Fibroblast of skin of scalp (primary cell): Measurements from ENCODE around the gene HMOX2.

Experiments
- DNase-seq: peaks from one replicate; pipeline ENCODE4 v3.0.0-alpha.2; 2013

HMOX2 gene

DNA sequence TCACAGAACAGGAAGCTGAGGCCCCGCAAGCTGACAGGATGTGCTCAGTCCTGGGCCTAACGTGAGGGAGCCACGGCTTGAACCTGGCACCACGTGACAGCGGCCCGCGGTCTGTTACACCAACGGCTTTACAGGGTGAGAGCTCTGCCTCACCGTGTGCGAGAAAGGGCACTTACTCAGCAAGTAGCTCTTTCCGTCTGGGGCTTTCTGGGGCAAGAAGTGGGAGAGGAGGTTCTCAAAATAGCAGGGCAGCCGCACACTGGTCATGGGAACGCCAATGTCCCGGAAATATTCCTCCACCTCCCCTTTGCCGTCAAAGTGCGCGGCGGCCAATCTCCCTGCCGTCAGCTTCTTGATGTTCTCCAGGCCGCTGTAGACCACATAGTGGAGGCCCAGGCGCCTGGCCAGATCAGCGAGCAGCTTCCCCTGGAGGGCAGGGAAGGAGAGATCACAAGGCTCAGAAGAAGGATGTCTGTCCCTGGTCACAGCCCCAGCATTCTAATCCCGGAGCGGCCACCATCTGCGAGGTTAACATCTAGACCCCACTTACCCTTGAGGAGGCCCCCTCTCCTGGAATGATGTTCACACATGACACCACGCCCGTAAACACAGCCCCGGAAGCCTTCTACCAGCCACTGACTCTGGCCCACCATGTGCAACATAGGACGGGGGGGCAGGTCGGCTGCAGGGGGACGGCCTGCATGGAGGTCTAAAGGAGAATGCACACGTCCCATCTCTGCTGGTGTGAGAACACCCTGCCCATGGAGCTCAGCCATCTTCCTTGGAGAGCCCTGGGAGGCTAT, 10.0 kb upstream of the HMOX2 start:
- DNase-seq: no peak

DNA sequence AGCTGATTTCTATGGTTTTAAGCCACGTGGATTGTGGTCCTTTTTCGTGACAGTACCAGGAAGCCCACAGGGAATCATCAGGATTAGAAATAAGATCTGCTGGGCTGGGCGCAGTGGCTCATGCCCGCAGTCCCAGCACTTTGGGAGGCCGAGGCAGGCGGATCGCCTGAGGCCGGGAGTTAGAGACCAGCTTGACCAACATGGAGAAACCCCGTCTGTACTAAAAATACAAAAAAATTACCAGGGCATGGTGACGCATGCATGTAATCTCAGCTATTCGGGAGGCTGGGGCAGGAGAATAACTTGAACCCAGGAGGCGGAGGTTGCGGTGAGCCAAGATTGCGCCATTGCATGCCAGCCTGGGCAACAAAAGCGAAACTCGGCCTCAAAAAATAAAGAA, 8.3 kb upstream of the HMOX2 start:
- DNase-seq: no peak

DNA sequence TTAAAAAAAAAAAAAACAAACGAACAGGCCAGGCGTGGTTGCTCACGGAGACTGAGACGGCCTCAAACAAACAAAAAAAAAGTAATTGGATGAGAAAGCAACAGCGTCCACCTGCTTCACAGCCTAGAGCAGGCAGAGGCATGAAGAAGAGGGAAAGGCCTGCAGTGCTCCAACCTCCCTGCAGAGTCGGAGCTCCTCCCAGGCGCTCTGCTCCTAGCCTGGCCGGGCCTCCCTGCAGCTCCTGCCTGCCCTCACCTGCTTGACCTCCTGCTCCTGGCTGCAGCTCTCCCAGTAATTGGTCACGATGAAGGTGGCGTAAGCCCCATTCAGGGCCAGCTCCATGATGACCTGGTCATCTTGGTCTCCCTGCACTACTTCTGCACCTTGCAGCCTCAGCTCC, 7.2 kb upstream of the HMOX2 start:
- DNase-seq: no peak

DNA sequence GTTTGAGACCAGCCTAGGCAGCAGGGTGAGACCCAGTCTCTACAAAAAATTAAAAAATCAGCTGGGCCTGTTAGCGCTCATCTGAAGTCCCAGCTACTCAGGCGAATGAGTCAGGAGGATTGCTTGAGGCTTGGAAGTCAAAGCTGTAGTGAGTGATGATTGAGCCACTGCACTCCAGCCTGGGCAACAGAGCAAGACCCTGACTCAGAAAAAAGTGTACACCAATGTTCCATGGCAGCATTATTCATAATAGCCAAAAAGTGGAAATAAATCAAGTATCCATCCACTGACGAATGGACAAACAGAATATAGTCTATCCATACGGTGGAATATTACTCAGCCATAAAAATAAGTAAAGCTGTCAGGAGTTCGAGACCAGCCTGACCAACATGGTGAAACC, 4.3 kb upstream of the HMOX2 start:
- DNase-seq: no peak

DNA sequence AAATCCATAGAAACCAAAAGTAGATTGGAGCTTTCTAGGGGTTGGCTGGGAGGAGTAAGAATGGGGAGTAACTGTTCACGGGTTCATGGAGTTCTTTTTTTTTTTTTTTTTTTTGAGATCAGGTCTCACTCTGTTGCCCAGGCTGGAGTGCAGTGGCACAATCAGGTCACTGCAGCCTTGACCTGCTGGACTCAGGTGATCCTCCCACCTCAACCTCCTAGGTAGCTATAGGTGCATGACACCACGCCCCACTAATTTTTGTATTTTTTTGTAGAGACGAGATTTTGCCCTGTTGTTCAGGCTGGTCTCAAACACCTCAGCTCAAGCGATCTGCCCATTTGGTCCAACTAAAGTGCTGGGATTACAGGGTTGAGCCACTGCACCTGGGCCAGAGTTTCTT, 3.3 kb upstream of the HMOX2 start:
- DNase-seq: no peak

DNA sequence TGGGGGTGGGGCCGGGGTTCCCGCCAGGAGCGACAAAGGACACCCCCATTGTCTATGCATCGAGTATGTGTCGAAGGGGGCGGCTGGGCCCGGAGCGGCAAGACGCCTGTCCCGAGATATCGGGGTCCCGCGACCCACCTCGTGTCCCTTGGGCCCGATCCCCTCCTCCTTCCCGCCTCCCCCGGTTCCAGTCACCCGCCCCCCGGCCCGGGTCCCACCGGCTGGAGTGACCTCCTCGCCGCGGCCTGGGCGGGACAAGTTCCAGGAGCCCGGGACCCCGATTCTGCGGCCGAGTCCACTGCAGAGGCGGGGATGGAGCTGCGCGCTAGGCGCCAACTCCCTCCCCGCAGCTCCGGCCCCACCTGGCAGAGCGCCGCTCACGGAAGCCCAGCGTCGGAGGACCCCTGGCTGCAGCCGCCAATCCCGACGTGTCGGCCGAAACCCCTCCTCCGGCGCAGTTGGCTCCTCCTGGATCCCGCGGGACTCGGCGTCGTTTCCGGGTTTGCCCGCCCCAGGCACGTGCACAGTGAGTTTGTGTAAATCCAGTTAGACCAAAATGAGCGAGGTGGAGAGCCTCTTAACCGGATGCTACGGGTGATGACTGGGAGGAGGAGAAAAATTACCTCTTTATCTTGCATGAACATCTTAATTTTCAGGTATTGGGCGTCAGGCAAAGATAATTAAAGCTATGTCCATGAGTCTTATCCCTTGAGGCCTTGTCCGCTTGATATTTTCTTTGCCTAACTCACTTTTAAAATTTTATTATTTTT, 1.8 kb upstream of the HMOX2 start, which contains the start of gene NMRAL1:
NMRAL1 (minus strand) TSS at position 434 of the 770 bp plus-strand sequence. CDS start 493 bp downstream, outside the sequence.
- DNase-seq: peak; percentile 91

DNA sequence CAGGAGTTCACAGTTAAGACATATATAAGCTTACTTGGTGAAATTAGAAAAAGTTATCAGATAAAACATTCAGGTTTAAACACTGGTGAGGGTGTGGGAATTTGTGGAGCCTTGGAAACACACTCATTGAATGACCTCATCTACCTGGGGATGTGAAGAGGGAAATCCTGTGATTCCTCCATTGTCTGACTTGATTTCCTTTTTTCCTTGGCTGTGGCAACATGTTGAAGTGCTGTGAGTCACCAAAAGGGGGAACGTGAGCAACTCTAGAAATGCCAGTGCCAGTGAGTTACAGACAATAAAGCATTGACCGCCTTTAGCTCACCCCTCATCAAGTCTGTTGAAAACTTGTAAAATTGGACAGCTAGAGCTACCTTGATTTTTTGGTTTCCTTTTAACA, 1.8 kb downstream of the HMOX2 start:
- DNase-seq: peak; percentile 44

DNA sequence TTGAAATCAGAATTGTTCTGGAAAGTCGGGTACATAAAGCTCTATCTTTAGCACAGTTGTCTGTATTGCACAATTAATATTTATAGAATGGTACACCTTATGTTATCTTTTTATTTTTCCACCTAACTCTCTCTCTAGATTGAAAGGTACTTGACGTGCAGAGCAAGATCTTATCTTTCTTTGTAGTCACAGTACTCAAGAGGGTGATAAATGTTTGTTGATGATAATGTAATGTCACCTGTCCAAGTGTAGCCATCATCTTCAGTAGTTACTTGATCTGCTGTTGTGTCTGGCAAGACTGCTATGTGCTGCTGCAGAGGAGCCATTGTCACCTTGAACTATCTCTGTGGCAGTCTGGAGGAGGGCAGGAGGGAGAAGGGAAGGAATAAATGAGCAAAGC, 5.3 kb downstream of the HMOX2 start:
- no peak for DNase-seq

DNA sequence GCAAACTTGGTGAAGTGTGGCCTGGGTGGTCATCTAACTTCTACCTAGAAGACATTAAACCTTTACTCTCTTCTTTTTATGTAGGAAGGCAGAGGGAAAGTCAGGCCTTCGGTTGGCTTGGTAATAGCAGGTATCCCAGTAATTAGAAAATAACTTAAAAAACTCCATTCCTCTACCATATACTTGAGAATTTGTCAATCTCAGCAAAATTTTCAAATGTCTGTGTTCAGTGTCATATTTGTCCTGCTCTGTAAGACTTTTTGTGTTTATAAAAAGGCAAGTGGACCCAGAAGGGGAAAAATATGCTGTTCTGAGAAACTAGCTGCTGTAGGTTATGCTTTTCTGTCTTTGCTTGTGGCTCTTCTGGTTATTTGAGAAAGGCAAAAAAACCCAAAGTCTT, 5.8 kb downstream of the HMOX2 start:
- no peak for DNase-seq

DNA sequence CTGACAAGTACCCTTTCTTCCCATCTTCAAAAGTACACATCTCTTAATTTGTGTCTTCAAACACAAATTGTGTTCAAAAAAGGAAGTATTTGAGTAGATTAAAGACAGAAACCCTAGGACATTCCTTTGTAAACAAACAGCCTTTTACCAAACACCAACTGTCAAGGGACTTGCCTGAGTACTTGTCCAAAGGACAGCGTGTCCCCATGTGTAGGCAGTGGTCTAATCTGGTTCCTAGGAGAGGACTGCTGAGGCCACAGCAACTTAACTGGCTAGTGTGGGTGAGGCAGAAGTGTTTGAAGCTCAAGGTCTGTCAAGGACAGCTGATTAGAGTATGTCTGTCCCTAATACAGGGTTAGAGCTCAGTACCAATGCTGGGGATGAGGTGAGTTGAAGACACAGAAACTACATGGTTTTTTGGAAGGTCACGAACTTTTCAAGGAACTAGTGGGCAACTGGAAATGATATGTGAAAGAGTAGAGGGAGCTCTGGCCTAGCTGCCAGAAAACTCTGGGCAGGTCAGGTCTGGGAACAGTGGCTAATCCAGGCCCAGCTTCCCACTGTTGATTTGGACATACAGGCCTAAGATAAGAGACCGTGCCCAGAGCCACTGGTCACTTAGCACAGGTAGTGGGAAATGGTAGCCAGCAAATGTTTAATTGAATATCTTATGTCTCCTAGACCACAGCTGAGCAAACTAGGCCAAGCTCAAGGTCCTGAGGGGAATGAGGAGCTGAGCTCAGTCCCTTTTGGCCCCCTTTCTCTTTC, 10.1 kb downstream of the HMOX2 start:
- DNase-seq: no peak

DNA sequence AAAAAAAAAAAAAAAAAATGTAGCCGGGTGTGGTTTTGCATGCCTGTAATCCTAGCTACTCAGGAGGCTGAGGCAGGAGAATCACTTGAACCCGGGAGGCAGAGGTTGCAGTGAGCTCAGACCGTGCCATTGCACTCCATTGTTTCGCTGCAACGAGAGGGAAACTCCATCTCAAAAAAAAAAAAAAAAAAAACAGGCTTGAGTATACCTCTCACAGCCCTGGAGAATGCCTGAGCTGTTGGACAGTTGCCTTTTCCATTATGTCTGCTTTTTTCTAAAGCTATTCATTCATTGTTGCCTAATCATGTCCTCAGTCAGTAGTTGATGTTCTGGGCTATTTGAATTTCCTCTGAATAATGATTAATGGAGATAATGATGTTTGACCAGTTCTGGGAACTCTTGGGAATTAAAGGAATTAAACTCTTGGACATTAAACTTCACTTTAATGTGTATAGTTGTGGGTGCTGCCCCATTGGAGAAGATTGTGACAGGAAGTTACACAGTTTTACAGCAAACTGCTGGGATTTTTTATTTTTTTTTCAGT, 11.8 kb downstream of the HMOX2 start:
- DNase-seq: peak; percentile 47

DNA sequence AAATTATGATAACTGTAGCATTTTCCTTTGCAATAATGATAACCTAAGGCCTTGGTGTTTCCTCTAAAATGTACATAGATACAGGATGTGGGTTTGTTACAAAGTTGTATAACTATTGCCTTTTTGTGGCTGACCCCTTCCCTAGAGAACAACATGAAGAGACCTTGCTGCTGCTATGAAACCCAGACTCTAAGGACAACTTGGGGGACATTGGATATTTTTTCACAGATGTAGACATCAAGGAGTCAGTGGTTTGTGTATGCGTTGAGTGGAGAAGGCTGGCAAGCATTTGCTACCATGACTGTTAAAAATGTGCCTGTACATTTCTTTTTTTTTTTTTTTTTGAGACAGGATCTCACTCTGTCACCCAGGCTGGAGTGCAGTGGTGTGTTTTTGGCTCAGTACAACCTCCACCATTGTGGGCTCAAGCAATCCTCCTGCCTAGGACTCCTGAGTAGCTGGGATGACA, 12.3 kb downstream of the HMOX2 start:
- no peak for DNase-seq

DNA sequence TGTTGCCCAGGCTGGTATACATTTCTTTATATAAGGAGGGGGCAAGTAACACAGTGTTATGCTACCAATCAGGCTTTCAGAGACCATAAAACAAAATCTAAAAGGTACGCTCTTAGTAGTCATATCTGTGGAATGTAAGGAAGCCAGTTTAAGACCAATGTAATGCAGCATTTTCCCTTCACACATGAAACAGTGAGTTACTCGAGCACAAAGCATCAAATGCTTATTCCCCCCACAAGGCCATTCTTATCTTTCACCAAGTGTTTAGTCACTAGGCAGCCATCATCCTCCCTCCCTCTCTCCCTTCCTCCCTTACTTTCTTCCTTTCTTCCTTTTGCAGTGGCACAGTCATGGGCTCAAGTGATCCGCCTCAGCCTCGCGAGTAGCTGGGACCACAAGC, 12.8 kb downstream of the HMOX2 start:
- DNase-seq: peak; percentile 75

DNA sequence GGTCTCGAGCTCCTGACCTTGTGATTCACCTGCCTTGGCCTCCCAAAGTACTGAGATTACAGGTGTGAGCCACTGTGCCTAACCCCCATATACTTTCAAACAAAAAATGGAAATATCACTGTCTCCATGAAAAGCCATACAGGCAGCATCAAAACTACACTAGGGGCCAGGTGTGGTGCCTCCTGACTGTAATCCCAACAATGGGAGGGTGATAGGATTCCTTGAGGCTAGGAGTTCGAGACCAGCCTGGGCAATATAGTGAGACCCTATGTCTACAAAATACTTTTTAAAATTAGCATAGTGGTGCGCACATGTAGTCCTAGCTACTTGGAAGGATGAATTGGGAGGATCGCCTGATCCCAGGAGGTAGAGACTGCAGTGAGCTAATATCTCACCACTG, 15.7 kb downstream of the HMOX2 start:
- DNase-seq: no peak

DNA sequence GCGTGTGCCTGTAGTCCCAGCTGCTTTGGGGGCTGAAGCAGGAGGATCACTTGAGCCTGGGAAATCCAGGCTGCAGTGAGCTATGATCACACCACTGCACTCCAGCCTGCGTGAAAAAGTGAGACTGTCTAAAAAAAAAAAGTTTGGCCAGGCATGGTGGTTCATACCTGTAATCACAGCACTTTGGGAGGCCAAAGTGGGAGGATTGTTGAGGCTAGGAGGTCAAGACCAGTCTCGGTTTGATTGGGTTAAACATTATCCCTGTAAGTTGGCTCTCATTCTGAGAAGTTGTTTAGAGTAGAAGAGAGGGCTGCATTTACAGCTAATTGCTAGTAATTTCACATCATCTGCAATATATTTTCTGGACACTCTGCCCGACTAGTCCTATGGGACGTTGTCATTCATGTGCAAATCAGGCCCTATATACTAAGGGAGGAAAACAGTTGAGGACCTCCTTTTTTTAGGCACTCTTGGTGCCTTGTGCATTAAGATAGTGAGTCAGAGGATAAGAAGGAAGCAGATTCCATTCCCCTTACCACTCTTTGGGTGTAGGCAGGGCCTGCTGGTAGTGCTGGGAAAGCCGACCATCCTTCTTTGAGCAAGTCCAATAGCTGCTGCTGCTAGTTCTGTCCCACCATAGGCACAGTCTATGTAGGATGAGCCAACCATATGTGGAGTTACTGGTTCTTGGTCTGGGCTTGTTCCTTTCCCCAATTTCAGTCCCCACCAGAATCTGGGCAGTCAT, 18.7 kb downstream of the HMOX2 start:
- peak; percentile 86 for DNase-seq

DNA sequence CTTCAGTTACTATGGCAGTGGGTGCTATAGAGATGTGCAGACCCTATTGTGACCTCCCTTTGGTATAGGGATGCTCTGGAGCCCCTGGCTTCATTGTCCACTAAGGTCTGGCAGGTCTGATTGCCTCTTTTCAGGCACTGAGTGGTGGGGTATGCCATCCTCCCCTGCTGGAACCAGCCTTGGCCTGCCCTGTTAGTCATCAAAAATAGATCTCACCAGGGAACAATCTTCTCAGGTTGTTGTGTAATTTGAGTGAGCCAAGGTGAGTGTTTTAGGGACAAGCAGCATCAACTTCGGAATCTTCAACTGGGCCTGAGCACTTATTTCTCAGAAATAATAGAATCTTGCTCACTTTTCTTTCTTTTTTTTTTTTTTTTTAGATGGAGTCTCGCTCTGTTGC, 19.6 kb downstream of the HMOX2 start:
- DNase-seq: no peak

DNA sequence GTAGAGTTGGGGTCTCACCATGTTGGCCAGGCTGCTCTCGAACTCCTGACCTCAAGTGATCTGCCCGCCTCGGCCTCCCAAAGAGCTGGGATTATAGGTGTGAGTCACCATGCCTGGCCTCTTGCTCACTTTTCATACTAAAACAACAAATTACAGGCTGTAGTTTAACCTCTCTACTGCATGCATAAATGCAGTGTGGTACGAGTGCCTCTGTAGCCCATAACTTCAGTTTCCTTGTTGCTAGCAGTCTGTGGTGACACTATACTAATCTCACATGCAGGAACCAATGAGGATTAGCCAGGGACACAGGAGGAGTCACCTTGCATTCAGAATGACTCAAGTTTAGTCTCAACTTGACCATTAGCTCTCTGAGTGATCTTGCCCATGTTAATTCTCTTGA, 20.1 kb downstream of the HMOX2 start:
- peak; percentile 54 for DNase-seq

DNA sequence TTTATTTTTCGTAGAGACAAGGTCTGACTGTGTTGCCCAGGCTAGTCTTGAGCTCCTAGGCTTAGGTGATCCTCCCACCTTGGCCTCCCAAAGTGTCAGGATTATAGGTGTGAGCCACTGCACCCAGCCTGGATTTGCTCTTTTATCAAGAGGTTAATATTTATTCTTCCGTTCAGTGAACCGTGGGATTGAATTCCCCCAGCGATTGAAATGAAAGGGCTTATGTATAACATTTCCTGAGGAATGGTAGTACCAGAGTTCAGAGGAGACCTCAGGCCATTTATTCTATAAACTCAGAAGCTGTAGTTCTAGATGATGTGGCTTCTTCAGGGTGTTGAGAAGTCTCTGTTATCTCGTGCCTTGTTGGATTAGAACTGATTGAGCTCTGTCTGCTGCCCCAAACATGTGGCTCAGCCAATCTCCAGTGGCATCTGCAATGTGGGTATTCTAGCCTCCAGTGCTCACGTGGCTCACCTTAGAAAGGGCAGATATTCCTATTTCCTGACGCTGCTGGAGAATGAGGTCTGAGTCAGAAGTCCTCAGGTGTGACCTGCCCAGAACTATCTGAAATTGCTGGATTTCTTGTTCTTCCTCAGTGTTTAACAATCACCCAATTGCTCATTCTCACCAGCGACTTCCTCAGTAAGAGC, 22.5 kb downstream of the HMOX2 start:
- no peak for DNase-seq

DNA sequence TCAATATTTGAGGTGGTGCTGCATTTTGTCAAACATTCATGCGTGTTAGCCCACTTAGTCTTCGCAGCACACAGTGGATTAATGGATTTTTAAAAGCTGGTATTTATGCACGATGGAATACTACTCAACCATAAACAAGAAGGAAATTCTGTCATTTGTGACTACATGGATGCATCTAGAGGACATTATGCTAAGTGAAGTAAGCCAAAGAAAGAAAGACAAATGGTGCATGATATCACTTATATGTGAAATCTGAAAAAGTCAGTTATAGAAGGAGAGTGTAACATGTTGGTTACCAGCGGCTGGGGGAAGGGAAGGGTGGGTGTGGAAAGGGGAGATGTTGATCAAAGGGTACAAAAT, 23.0 kb downstream of the HMOX2 start:
- no peak for DNase-seq

DNA sequence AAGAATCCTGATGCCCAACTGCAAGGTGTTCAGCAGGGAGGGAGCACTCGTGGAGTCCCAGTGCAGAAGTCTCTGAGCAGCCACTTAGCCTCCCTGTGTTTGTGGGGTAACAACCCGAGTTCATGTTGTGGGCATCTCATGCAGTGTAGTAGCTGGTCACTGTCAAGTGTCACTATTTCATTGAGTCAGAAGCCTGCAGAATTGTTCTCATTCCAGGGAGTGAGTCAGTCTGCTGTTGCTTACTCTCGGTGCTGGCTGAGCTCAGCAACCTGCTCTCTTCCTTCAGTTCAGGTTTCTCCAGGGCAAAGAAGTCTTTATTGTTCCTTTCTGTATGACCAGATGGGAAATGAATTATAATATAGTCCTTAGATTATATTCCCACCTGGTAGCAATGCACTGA, 24.1 kb downstream of the HMOX2 start:
- peak; percentile 76 for DNase-seq

DNA sequence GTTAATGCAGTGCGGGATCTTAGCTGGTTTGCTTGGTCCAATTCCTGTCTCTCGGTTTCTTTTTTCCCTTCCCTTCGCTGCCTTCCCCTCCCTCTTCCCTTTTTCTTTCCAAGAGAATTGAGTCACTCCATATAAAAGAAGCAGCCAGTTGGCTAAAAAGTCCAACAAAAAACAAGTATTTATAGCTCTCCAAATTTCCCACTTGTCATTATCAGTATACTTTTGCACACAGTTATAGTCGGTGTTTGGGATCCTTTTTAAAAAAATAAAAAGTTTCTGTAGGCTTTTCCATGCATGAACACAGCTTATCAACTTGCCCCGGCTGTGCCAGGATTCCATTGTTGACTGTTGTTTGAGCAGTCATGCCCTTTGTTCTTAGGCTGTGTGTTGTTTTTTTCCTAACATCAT, 24.9 kb downstream of the HMOX2 start:
- DNase-seq: no peak
